IMR-90 (cell line): ENCODE data around the gene MGAT4C. TPM values are rescaled to one million over a fixed set of nuclear protein-coding genes. Genes with fewer than 3 reads are reported as not detected.

ENCODE experiments used
- ATAC-seq: fragments of 200-7000 bp; cut with Tn5 transposase; 2 replicates; pipeline ENCODE4 v1.9.1; 2020; ENCODE audit warnings: low read depth, mild to moderate bottlenecking, moderate library complexity
- BruUV-seq: library from RNA; stranded (reverse); fragments of 400-500 nt; replicated peaks from 2 replicates; lab custom pipeline; 2021; lab: Mats Ljungman, UMichigan
- CTCF ChIA-PET: fragments of 300-600 bp; formaldehyde crosslinking; extraction: SDS; loops from one replicate; lab custom pipeline; 2021; ENCODE audit warnings: antibody characterized with exemption; lab: Yijun Ruan, JAX
- POLR2A ChIA-PET: fragments of 300-600 bp; sonication (Branson Sonifier 250); formaldehyde crosslinking; loops from one replicate; lab custom pipeline; 2022; ENCODE audit warnings: antibody characterized with exemption; ENCODE audit not compliant: unreplicated experiment; lab: Charles Lee
- DNase-seq: peaks from one replicate; pipeline ENCODE4 v3.0.0; 2013
- H2AFZ ChIP-seq: replicated peaks from 2 replicates; pipeline ENCODE3; 2013; ENCODE audit warnings: low read length, mild to moderate bottlenecking; ENCODE audit not compliant: poor library complexity
- H2AK5ac ChIP-seq: 2 replicates; pipeline ENCODE4 v1.6.1; 2013; ENCODE audit warnings: low read depth, low read length, inconsistent platforms
- H2AK9ac ChIP-seq: replicated peaks from 2 replicates; pipeline ENCODE3; 2013; ENCODE audit warnings: mild to moderate bottlenecking, low read depth, low read length, moderate library complexity; ENCODE audit not compliant: poor library complexity
- H2BK120ac ChIP-seq: 2 replicates; pipeline ENCODE4 v1.6.1; 2013; ENCODE audit warnings: low read depth, low read length, inconsistent platforms
- H2BK15ac ChIP-seq: 3 replicates; pipeline ENCODE4 v1.6.1; 2013; ENCODE audit warnings: low read depth, low read length, inconsistent platforms
- H2BK20ac ChIP-seq: 2 replicates; pipeline ENCODE4 v1.6.1; 2013; ENCODE audit warnings: low read depth, mild to moderate bottlenecking, inconsistent platforms, low read length, moderate library complexity
- H2BK5ac ChIP-seq: 2 replicates; pipeline ENCODE4 v1.6.1; 2013; ENCODE audit warnings: mild to moderate bottlenecking, low read depth, low read length, inconsistent platforms; ENCODE audit not compliant: poor library complexity, severe bottlenecking
- H3K14ac ChIP-seq: replicated peaks from 2 replicates; pipeline ENCODE4 v1.6.1; 2013; ENCODE audit warnings: low read depth, low read length, inconsistent platforms
- H3K18ac ChIP-seq: 2 replicates; pipeline ENCODE4 v1.6.1; 2013; ENCODE audit warnings: low read depth, low read length, control low read depth
- H3K23ac ChIP-seq: 2 replicates; pipeline ENCODE4 v1.6.1; 2013; ENCODE audit warnings: low read depth, low read length, inconsistent platforms
- H3K27ac ChIP-seq: 2 replicates; pipeline ENCODE4 v1.5.1; 2013; ENCODE audit warnings: mild to moderate bottlenecking, control low read depth, low read length; ENCODE audit not compliant: insufficient read depth
- H3K27me3 ChIP-seq: 2 replicates; pipeline ENCODE4 v1.6.1; 2013; ENCODE audit warnings: low read length; ENCODE audit not compliant: control insufficient read depth, insufficient read depth
- H3K36me3 ChIP-seq: 2 replicates; pipeline ENCODE4 v1.6.1; 2013; ENCODE audit warnings: low read length, mixed read lengths; ENCODE audit not compliant: control insufficient read depth, insufficient read depth
- H3K4ac ChIP-seq: 2 replicates; pipeline ENCODE4 v1.6.1; 2013; ENCODE audit warnings: low read depth, low read length, inconsistent platforms
- H3K4me1 ChIP-seq: 2 replicates; pipeline ENCODE4 v1.6.1; 2013; ENCODE audit warnings: low read length, mixed read lengths; ENCODE audit not compliant: control insufficient read depth, insufficient read depth
- H3K4me2 ChIP-seq: 2 replicates; pipeline ENCODE4 v1.6.1; 2013; ENCODE audit warnings: low read depth, mild to moderate bottlenecking, control low read depth, low read length, moderate library complexity
- H3K4me3 ChIP-seq: 2 replicates; pipeline ENCODE4 v1.5.1; 2013; ENCODE audit warnings: low read depth, mild to moderate bottlenecking, control low read depth, low read length, moderate library complexity; ENCODE audit not compliant: insufficient read depth
- H3K56ac ChIP-seq: 2 replicates; pipeline ENCODE4 v1.6.1; 2013; ENCODE audit warnings: low read length, inconsistent platforms; ENCODE audit not compliant: insufficient read depth; ENCODE audit errors: extremely low read depth
- H3K79me1 ChIP-seq, 2 experiments: 2 replicates each; pipeline ENCODE4 v1.6.1; 2013; ENCODE audit warnings: low read length in 2 of 2, inconsistent platforms in 1 of 2, low read depth in 1 of 2
- H3K9ac ChIP-seq: 2 replicates; pipeline ENCODE4 v1.6.1; 2013; ENCODE audit warnings: low read depth, low read length, control low read depth
- H3K9me1 ChIP-seq: 2 replicates; pipeline ENCODE4 v1.6.1; 2013; ENCODE audit warnings: low read length, inconsistent platforms; ENCODE audit not compliant: insufficient read depth
- H3K9me3 ChIP-seq: 2 replicates; pipeline ENCODE4 v1.6.1; 2013; ENCODE audit warnings: low read length; ENCODE audit not compliant: control insufficient read depth, insufficient read depth
- H4K20me1 ChIP-seq: 2 replicates; pipeline ENCODE4 v1.6.1; 2013; ENCODE audit warnings: low read length, inconsistent platforms; ENCODE audit not compliant: insufficient read depth
- H4K5ac ChIP-seq: 2 replicates; pipeline ENCODE4 v1.6.1; 2013; ENCODE audit warnings: mild to moderate bottlenecking, low read depth, low read length, control low read depth
- H4K8ac ChIP-seq, 2 experiments: 2 replicates each; pipeline ENCODE4 v1.6.1; 2013; ENCODE audit warnings: low read depth in 2 of 2, low read length in 2 of 2, control low read depth in 1 of 2, inconsistent platforms in 1 of 2
- H4K91ac ChIP-seq: 2 replicates; pipeline ENCODE4 v1.6.1; 2013; ENCODE audit warnings: low read depth, low read length, inconsistent platforms; ENCODE audit not compliant: insufficient read depth
- BHLHE40 ChIP-seq: fragments of 150-350 bp; IDR thresholded peaks from 2 replicates; pipeline ENCODE4 v1.6.1; 2016; ENCODE audit warnings: mild to moderate bottlenecking, low read depth, low read length
- CEBPB ChIP-seq: IDR thresholded peaks from 2 replicates; pipeline ENCODE4 v1.6.1; 2012; ENCODE audit warnings: low read depth, low read length, improper control_type of control experiment
- CHD1 ChIP-seq: IDR thresholded peaks from 2 replicates; pipeline ENCODE4 v1.6.1; 2012; ENCODE audit warnings: low read depth, low read length, improper control_type of control experiment
- FOS ChIP-seq: fragments of 150-350 bp; IDR thresholded peaks from 2 replicates; pipeline ENCODE4 v1.6.1; 2016; ENCODE audit warnings: low read depth, low read length
- MAFK ChIP-seq: IDR thresholded peaks from 2 replicates; pipeline ENCODE4 v1.6.1; 2012; ENCODE audit warnings: low read depth, low read length, improper control_type of control experiment
- MAZ ChIP-seq: IDR thresholded peaks from 2 replicates; pipeline ENCODE4 v1.6.1; 2012; ENCODE audit warnings: low read depth, mild to moderate bottlenecking, low read length, improper control_type of control experiment, moderate library complexity, borderline replicate concordance
- MXI1 ChIP-seq: IDR thresholded peaks from 2 replicates; pipeline ENCODE4 v1.6.1; 2012; ENCODE audit warnings: low read depth, mild to moderate bottlenecking, low read length, moderate library complexity, borderline replicate concordance
- NFE2L2 ChIP-seq: fragments of 150-350 bp; IDR thresholded peaks from 2 replicates; pipeline ENCODE4 v1.6.1; 2016; ENCODE audit warnings: low read depth, mild to moderate bottlenecking, low read length
- POLR2A ChIP-seq: IDR thresholded peaks from 2 replicates; pipeline ENCODE4 v1.6.1; 2012; ENCODE audit warnings: mild to moderate bottlenecking, low read depth, low read length
- RAD21 ChIP-seq: IDR thresholded peaks from 2 replicates; pipeline ENCODE4 v1.6.1; 2012; ENCODE audit warnings: low read length, improper control_type of control experiment
- RCOR1 ChIP-seq: IDR thresholded peaks from 2 replicates; pipeline ENCODE4 v1.6.1; 2012; ENCODE audit warnings: mild to moderate bottlenecking, low read length, improper control_type of control experiment; ENCODE audit not compliant: insufficient replicate concordance
- RFX5 ChIP-seq: IDR thresholded peaks from 2 replicates; pipeline ENCODE4 v1.8.0; 2012; ENCODE audit warnings: low read depth, mild to moderate bottlenecking, low read length, moderate library complexity
- SMC3 ChIP-seq: fragments of 150-350 bp; IDR thresholded peaks from 2 replicates; pipeline ENCODE4 v1.6.1; 2016; ENCODE audit warnings: low read depth, mild to moderate bottlenecking, antibody characterized with exemption, low read length, moderate library complexity
- WGBS, 2 experiments: methylation state at CpG; one replicate each; pipeline versions ENCODE4 v1.1.5 to v1.1.7; 2013; ENCODE audit warnings: missing lambda C conversion rate in 2 of 2; ENCODE audit not compliant: insufficient read length in 1 of 2; ENCODE audit errors: extremely low coverage in 2 of 2; 5-methylcytosine and 5-hydroxymethylcytosine counted together
- dilution Hi-C: fragments of 300-500 bp; cut with HindIII; formaldehyde crosslinking; loops from one replicate; pipeline ENCODE4 v1.14.3; 2018; ENCODE audit warnings: low sequenced_read_pairs; ENCODE audit not compliant: unreplicated experiment
- in situ Hi-C: fragments of 300-500 bp; cut with MboI; formaldehyde crosslinking; loops from 3 replicates; pipeline ENCODE4 v1.14.3; 2019; ENCODE audit warnings: low sequenced_read_pairs, inconsistent platforms, mixed read lengths
- intact Hi-C: fragments of 100-400 bp; cut with micrococcal nuclease; formaldehyde crosslinking; loops from 2 replicates; pipeline ENCODE4 v1.10.0; 2022
- polyA plus RNA-seq, 3 experiments: library from polyadenylated mRNA; depleted of rRNA; stranded (reverse); fragments of >200 nt; gene quantifications; 2 replicates each; pipeline ENCODE4 v1.2.3, GENCODE V29; 2012; ENCODE audit warnings: low replicate concordance in 1 of 3
- total RNA-seq: library from RNA; depleted of rRNA; stranded (reverse); fragments of >200 nt; gene quantifications from 2 replicates; pipeline ENCODE4 v1.2.3, GENCODE V29; 2012
- TF ChIP-seq, protein P1 (sequence below): fragments of 150-350 bp; IDR thresholded peaks from 2 replicates; pipeline ENCODE4 v1.6.1; 2017; ENCODE audit warnings: mild to moderate bottlenecking, antibody characterized with exemption, low read length, low read depth
- TF ChIP-seq, protein P2 (sequence below): conservative IDR thresholded peaks from 2 replicates; pipeline ENCODE4 v1.5.1; 2012; ENCODE audit warnings: mild to moderate bottlenecking, low read depth, low read length, improper control_type of control experiment
- TF ChIP-seq, protein P3 (sequence below): fragments of 150-350 bp; IDR thresholded peaks from 2 replicates; pipeline ENCODE4 v1.6.1; 2016; ENCODE audit warnings: low read depth, mild to moderate bottlenecking, low read length, moderate library complexity, borderline replicate concordance

The MGAT4C gene
- total and polyA plus RNA-seq, 2 of the 4 experiments (the other 2 are of a cell fraction): not detected

DNA sequence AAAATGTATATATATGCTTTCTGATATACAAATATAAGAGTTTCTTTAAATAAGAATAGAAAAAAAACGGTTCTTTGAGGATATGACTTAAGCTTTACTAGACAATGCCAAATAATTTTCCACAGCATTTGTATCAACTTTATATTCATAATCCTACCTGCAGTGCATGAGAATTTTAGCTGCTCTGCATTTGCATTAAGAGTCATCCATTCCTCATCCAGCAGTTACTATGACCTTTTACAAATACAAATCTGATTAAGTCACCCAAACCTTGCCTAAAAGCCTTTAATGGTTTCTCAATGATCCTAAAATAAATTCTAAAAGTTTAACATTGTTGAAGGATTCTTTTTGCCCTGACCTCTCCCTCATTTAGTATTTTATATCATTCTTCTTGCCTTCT is 116.5 kb downstream of the MGAT4C start:
- Histone ChIP-seq H2BK120ac (no peak overlapping the region), H3K4me2 (no peak overlapping the region), H4K20me1 (no peaks in the 10 kb centered on the region), H3K27ac (no peak overlapping the region), H3K23ac (no peak overlapping the region), H2AFZ (no peak overlapping the region), H3K9me1 (0 out of 2 replicates have a peak, but pooled peaks cover 3% of the 10 kb centered on the region), H3K18ac (no peak overlapping the region), H4K91ac (no peak overlapping the region), H2AK5ac (no peak overlapping the region), H3K9ac (no peak overlapping the region), H4K8ac (no peak overlapping the region), H3K4me1 (no peaks in the 10 kb centered on the region; the same call in 1 of the 2 replicates), H3K27me3 (no peaks in the 10 kb centered on the region), H2BK20ac (no peak overlapping the region), H3K79me1 (no peaks in the 10 kb centered on the region), H3K14ac (no peak overlapping the region), H3K36me3 (no peaks in the 10 kb centered on the region), H3K9me3 (no peaks in the 10 kb centered on the region), H2BK5ac (no peak overlapping the region), H2AK9ac (no peak overlapping the region), H3K56ac (no peak overlapping the region), H3K4me3 (no peak overlapping the region), H4K5ac (no peak overlapping the region), H2BK15ac (no peak overlapping the region), H3K4ac (no peak overlapping the region)
- ATAC-seq (no peak), DNase-seq (peak; percentile 25)
- no peak for TF ChIP-seq MXI1
- TF ChIP-seq RFX5: no peak
- TF ChIP-seq, protein P1, sequence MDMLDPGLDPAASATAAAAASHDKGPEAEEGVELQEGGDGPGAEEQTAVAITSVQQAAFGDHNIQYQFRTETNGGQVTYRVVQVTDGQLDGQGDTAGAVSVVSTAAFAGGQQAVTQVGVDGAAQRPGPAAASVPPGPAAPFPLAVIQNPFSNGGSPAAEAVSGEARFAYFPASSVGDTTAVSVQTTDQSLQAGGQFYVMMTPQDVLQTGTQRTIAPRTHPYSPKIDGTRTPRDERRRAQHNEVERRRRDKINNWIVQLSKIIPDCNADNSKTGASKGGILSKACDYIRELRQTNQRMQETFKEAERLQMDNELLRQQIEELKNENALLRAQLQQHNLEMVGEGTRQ: no peak
- TF ChIP-seq NFE2L2: no peak
- TF ChIP-seq BHLHE40: no peak
- no peak for TF ChIP-seq CHD1
- TF ChIP-seq CEBPB: no peak
- TF ChIP-seq POLR2A: no peak
- TF ChIP-seq MAZ: no peak
- TF ChIP-seq, protein P2, sequence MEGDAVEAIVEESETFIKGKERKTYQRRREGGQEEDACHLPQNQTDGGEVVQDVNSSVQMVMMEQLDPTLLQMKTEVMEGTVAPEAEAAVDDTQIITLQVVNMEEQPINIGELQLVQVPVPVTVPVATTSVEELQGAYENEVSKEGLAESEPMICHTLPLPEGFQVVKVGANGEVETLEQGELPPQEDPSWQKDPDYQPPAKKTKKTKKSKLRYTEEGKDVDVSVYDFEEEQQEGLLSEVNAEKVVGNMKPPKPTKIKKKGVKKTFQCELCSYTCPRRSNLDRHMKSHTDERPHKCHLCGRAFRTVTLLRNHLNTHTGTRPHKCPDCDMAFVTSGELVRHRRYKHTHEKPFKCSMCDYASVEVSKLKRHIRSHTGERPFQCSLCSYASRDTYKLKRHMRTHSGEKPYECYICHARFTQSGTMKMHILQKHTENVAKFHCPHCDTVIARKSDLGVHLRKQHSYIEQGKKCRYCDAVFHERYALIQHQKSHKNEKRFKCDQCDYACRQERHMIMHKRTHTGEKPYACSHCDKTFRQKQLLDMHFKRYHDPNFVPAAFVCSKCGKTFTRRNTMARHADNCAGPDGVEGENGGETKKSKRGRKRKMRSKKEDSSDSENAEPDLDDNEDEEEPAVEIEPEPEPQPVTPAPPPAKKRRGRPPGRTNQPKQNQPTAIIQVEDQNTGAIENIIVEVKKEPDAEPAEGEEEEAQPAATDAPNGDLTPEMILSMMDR: no peak
- TF ChIP-seq SMC3: no peak
- no peak for TF ChIP-seq RAD21
- no peak for TF ChIP-seq MAFK
- TF ChIP-seq, protein P3, sequence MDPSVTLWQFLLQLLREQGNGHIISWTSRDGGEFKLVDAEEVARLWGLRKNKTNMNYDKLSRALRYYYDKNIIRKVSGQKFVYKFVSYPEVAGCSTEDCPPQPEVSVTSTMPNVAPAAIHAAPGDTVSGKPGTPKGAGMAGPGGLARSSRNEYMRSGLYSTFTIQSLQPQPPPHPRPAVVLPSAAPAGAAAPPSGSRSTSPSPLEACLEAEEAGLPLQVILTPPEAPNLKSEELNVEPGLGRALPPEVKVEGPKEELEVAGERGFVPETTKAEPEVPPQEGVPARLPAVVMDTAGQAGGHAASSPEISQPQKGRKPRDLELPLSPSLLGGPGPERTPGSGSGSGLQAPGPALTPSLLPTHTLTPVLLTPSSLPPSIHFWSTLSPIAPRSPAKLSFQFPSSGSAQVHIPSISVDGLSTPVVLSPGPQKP: no peak
- no peak for TF ChIP-seq RCOR1
- TF ChIP-seq FOS: no peak
- ChIA-PET POLR2A (no interaction called here), CTCF (no interaction called here)
- intact Hi-C loops: no loop called here
- no CpG with 5 or more reads among the region's 1 CpG for WGBS, 2 experiments
- dilution Hi-C loops: no loop called here
- in situ Hi-C loops: no loop called here
- BruUV-seq: no TSS peak
